Astrocyte (in vitro differentiated cells and primary cell): ENCODE measurements around the gene TTBK2.

ENCODE experiments used
- CTCF ChIP-seq: IDR thresholded peaks from 2 replicates; pipeline ENCODE4 v1.5.1; 2011; ENCODE audit warnings: low read depth, mild to moderate bottlenecking, inconsistent platforms, low read length, moderate library complexity; ENCODE audit not compliant: insufficient read depth
- EZH2 ChIP-seq: IDR thresholded peaks from 2 replicates; pipeline ENCODE4 v1.6.1; 2012; ENCODE audit warnings: mild to moderate bottlenecking, low read length, inconsistent platforms; ENCODE audit not compliant: insufficient read depth

GRCh38 chr15:42759093-42759492 lies 161.5 kb downstream of the TTBK2 start:
- TF ChIP-seq CTCF (no peak), EZH2 (no peak)
